GM18519 (cell line): ENCODE results near the gene WDR75.
"Not testable (repeated sequence)": the region's sequence is repeated elsewhere in the genome, so short reads cannot be mapped to it uniquely, and the experiment has no call there.

Source experiments
- ATAC-seq: cut with Tn5 transposase; IDR thresholded peaks from one replicate; pipeline ENCODE4 v1.9.1; 2021; ENCODE audit warnings: mild to moderate bottlenecking, moderate library complexity; ENCODE audit not compliant: unreplicated experiment, low FRiP score

The WDR75 gene

DNA sequence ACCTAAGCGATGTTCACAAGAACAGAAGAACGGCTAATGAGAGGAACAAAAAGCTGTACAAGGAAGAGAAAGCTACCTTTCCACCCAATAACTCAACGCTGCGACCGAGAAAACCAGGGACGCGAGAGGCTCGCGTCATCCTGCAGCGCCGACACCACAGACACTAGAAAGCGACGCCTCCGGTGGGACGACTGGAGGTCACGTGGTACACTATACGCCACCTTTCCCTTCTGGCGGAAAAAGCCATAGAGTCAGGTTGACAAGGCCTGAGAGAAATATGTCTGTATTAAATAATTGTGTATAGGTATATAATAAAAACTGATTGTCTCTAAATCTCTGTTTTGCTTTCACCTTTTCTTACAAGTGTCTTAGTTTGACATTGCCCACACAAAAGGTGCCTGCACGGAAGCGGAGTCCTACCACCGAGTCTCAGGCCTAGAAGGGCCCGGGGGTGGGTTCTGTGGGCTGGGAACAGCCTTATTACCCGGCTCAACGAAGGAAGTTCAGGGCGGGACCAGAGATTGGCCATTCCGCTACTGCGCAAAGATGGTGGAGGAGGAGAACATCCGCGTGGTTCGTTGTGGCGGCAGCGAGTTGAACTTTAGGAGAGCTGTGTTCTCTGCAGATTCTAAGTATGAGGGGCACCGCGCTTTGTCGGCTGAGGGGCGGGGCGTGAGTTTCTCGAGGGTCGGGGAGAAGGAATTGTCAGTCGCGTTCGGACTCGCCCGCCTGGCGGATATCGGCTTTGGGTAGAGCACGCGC lies at the start of gene WDR75:
WDR75 (plus strand) TSS at position 528 of the 762 bp plus-strand sequence; CDS start at position 547, 19 bp downstream.
- peak; percentile 77 for ATAC-seq

DNA sequence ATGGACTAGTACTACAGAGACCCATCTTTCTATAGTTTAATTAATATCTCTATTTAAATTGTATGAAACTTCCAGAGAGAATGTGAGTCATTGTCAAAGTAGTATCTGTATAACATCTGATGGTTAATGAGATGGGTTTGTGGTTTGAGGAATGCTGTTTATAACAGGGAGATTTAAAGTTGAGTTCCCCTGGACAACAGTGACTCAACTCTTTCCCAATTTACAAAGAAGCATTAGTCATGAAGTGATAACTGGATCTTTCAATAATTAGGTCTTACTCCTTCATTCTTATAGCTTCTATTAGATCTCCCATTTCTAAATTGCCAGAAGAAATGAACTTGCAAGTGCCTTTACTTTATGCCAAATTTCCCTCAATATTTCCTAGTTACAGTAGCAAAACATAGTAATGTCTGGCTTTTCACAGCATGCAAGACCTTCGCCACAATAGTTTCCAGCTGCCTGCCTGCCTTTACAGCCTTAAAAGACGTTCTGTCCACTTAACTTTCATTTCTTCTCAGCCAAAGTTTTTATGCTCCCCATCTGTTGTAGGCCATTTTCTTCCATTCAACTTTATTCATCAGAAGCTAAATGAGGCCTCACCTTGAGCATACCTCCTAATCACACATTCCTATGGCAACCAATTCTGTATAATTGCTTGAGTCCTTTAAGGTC lies 47.7 kb upstream of the WDR75 start:
- ATAC-seq: no peak

DNA sequence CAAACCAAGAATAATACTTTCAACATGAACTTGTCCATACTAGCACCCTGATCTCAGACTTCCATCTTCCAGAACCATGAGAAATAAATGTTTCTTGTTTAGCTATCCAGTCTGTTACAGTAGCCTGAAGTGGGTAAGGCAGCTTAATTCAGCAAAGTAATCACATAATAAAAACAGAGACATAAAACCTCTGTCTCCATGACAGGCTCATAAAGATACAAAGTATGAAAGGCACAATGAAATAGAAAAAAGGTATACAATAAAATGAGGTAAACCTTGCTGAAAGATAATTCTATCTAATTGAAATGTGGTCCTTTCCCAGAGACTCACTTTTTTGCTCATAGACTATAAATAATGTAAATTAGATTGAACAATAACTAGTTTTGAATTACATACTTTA lies 46.7 kb upstream of the WDR75 start:
- no peak for ATAC-seq

DNA sequence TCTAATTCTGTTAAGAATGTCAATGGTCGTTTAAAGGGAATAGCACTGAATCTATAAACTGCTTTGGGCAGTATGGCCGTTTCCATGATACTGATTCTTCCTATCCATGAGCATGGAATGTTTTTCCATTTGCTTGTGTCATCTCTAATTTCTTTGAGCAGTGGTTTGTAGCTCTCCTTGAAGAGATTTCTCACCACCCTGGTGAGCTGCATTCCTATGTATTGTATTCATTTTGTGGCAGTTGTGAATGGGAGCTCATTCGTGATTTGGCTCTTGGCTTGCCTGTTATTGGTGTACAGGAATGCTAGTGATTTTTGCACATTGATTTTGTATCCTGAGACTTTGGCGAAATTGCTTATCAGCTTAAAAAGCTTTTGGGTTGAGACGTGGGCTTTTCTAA lies 38.3 kb upstream of the WDR75 start:
- ATAC-seq: no peak

DNA sequence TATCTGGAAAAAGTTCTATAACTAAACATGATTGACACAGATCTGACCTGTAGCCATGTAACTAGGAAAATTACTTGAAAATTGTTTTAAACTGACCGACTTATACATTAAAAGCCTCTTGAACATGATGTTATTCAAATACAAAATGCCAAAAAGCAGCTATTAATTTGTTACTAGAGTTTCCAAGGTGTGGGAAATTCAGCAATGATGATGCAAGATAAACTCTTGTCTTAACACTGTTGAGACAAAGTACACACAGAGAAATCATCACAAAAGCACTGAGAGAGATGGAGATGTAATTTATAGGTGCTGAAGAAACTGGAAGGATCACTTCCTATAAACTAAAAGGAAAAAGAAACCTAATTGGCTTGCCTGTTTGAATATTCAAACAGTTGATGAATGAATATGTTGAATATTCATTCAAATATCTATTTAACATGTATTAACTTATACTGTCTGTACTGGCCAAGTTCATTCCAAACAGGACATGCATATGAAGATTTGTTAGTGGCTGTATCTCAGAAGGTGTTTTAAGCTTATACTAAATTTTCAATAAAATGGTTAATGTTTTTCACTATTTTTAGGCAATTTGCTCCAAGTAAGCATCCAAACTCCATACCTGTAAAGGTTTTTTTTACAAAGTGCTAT lies 34.6 kb upstream of the WDR75 start:
- ATAC-seq: no peak

DNA sequence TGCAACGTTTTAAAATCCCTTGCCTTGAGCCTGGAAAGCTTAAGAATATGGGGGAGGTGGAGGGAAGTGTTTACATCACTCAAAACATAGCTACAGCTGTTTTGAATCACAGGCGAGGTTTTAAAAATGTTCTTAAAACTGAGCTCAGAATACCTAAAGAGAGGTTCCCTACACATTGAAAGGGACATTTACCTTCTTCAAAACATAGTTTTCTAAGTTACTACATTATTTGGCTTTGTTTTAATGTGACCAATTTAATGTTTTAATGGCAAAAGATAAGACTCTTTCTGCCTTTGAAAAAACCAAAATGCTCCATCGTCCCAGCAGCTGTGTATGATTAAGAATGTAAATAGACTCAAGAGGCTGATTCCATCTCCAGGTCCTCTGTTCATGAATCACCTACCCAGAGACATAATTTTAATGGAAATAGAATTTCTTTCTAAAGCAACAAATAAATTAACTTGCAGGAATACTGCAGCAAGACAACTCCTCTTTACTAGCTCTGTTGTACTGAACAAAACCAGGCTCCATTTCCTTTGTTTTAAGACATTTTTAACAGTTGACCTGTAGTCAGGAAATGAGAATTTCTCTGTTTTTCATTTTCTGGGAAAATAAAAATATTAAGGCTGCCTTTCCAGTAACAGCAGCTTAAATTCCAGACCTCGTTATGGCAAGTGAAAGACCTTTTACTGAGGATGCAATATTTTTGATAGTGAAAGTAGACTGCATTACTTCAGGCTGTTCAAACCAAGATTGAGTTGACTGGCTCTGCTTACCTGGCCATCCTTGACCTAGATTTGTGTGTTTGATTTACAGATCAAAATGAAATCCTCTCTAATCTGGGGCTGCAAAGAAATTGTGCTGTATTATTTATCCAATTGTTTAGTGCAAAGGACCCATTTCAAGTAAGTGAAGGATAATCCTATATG lies 33.7 kb upstream of the WDR75 start:
- no peak for ATAC-seq

DNA sequence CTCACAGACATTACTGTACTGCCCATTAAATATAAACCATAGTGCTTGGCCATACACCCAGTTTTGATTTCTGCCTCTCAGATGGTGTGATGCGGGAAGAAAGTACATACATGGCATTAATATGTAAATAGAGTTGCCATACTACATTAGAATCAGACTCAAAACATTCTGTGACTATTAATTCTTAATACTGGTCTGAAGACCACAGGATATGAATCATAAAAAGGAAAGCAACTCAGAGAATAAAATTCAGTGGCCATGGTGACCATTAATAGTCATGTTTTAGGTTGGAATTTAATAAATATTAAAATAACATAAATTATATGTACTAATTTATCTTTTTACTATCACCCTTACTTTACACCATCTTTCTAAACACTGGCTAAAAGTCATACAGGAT lies 33.0 kb upstream of the WDR75 start:
- no peak for ATAC-seq

DNA sequence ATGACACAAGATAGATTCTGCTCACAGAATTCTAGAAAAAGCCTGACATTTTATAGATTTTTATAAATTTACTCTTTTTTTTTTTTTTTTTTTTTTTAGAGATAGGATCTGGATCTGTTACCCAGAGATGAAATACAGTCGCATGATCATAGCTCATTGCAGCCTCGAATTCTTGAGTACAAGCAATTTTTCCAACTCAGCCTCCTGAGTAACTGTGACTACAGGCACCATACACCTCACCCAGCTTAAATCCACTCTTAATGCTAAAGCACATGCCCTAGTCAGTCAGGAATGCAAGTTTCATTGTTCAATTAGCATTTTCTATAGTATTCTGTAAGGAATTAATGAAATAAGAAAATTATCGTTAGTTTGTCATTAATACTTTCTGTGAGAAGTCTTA lies 32.1 kb upstream of the WDR75 start:
- no peak for ATAC-seq

DNA sequence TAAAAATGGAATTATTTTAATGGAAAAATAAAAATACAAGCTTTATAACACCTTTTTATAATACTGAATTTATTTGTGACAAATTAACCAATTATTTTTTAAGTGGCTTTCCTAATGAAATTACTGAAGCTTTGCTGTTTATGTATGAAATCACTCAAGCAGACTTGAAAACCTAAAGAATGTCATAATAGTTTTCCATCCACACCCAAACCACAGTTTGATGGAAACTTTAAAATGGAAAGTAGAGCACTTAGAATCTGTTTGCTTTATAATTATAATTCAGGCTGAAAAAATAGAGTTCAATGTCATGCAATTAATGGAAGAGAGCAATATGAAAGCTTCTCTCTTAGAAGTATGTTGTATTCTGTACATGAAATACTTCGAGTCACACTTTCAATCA lies 31.6 kb upstream of the WDR75 start:
- ATAC-seq: no peak

DNA sequence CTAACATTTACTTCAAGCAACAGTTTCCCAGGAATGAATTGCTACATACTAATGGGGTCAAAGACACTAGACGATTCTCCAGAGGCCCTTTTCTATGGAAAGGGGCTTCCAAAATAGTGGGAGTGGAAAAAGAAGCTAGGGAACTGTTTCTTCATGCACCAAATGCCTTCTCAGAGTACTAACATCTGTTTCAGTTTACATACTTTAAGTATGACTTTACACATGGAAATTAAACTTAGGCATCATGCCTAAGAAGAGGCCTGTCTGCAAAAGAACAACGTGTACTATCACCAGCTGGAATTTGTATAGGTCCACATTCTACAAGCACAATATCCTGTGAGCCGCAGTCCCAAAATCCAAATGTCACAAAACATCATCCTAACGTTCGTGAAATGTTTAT lies 29.4 kb upstream of the WDR75 start:
- no peak for ATAC-seq

DNA sequence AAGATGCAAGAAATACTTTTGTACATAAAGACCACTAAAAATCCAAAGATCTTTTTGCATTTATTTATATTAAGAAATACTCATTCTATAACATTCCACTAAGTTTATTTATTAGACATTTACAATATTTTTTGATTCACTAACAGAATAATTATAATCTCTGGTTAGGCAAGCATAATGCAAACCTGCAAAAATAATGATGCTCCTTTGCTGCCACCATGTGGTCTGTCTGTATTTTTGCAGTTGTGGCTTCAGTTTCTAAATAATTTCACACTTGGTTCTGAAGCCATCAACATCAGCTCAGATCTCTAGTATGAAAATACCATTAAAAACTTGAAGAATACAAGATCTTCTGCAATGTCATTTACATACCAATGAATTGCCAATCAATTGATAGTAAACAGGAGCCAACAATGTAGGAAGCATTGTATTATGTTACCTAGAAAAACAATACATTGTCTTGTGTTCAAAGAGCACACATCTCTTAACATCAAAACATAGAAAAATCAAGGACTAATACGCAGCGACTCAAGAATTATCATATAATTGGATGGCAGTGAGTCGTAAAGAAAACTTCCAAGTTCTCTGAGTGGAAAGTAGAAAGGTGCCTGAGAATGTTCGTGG lies 28.8 kb upstream of the WDR75 start:
- ATAC-seq: peak; percentile 61

DNA sequence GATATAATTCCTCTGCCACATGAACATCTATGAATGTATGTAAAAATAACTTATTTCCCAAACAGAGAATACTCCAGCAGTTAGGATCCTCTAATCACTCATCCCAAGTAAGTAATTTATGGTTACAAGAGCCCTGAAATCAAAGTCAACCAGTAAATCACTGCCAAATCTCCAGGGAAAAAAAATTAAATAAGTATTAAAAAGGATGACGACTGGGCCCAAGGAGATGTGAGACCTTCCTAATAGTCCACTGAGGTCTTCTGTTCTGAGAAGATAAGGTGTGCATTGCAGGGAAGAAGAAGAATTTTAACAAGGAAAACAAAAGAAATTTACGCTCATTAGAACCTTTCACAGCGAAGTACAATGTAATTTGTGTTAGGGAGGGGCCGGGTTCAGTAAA lies 28.0 kb upstream of the WDR75 start:
- no peak for ATAC-seq

DNA sequence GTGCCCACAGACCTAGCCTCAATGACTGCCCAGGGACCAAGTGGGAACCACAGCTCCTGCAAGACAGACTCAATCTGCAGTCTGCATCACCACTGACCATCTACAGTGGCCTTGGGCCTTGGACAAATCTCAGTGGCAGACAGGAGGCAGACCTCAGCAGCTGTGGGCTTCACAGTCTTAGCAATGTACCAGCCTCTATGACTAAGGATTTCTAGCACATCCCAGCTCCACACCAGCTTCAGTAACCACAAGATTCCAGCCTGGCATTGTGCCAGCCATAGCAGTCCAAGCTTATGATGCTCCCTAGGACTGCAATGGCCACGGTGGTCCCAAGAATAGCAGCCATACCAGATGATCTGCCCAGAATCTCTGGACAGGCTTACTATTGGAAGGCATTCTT lies 19.6 kb upstream of the WDR75 start:
- no peak for ATAC-seq

DNA sequence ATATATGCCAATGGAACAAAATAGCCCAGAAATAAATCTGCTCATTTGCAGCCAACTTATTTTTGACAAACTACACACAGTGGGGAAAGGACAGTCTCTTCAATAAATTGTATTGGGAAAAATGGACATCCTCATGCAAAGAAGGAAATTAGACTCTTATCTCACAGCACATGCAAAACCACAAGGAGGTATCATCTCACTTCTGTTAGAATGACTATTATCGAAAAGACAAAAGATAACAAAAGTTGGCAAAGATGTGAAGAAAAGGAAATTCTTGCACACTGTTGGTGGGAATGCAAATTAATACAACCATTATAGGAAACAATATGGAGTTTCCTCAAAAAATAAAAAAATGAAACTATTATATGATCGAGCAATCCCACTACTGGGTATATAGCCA lies 16.3 kb upstream of the WDR75 start:
- ATAC-seq: no peak

DNA sequence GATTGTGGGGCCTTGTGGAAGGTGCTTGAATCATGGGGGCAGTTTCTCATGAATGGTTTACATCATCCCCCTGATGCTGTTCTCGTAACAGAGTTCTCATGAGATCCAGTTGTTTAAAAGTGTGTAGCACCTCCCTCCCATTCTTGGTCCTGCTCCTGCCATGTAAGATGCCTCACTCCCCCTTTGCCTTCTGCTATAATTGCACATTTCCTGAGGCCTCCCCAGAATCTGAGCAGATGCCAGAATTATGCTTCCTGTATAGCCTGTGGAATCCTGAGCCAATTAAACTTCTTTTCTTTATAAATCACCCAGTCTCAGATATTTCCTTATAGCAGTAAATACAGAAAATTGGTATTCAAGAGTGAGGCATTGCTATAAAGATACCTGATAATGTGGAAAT lies 15.6 kb upstream of the WDR75 start:
- ATAC-seq: no peak

DNA sequence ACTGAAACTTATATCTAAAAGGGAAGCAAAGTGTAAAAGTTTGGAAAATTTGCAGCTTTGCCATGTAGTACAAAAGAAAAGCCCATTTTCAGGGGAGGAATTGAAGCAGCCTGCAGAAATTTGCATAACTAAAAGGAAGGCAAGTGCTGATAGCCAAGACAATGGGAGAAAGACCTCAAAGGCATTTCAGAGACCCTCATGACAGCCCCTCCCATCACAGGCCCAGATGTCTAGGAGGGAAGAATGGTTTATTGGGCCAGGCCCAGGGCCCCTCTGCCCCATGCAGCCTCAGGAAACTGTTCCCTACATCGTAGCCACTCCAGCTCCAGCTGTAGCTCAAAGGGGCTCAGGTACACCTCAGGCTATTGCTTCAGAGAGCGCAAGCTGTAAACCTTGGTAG lies 14.4 kb upstream of the WDR75 start:
- no peak for ATAC-seq

DNA sequence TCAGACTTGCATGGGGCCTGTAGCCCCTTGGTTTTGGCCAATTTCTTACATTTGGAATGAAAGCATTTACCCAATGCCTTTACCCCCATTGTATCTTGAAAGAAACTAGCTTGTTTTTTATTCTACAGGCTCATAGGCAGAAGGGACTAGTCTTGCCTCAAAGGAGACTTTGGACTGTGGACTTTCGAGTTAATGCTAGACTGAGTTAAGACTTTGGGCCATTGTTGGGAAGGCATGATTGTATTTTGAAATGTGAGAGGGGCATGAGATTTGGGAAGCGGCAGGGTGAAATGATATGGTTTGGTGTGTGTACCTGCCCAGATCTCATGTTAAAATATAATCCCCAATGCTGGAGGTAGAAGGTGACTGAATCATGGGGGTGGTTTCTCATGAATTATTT lies 13.4 kb upstream of the WDR75 start:
- no peak for ATAC-seq

DNA sequence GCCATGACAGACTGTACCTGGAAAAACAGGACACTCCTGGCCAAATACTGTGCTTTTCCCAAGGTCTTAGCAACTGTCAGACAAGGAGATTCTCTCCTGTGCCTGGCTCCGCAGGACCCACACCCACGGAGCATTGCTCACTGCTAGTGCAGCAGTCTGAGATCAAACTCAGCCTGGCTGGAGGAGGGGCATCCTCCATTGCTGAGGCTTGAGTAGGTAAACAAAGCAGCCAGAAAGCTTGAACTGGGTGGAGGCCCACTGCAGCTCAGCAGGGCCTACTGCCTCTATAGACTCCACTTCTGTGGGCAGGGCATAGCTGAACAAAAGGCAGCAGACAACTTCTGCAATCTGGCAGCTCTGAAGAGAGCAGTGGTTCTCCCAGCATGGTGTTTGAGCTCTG lies 10.8 kb upstream of the WDR75 start:
- ATAC-seq: not testable (repeated sequence)

DNA sequence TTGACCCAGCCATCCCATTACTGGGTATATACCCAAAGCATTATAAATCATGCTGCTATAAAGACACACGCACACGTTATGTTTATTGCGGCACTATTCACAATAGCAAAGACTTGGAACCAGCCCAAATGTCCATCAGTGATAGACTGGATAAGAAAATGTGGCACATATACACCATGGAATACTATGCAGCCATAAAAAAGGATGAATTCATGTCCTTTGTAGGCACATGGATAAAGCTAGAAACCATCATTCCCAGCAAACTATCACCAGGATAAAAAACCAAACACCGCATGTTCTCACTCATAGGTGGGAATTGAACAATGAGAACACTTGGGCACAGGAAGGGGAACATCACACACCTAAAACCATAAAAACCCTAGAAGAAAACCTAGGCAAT lies 5.5 kb upstream of the WDR75 start:
- not testable (repeated sequence) for ATAC-seq

DNA sequence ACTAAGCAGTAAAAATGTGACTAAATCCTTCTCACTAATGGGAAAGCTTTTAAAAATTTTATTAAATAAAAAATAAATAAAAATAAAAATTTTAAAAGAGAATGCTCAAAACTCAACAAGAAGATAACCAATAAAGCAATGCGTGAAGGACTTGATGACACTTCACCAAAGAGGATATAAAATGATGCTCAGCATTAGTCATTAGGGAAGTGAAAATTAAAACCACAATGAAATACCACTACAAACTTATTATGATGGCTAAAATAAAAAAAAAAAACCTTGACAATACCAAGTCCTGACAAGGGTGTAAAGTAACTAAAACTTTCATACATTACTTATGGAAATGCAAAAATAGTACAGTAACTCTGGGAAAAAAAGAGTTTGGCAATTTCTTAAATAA lies 3.3 kb upstream of the WDR75 start:
- ATAC-seq: no peak
